Upper lobe of left lung (tissue), 6 donors: ENCODE results near the gene SBF2. TPM values are rescaled to one million over a fixed set of nuclear protein-coding genes. Genes with fewer than 3 reads are reported as not detected.

Experiments
- ATAC-seq, 2 donors: fragments of 200-7000 bp; cut with Tn5 transposase; one replicate each; pipeline ENCODE4 v1.9.1; 2022; ENCODE audit warnings: mild to moderate bottlenecking in 2 of 2, moderate library complexity in 2 of 2; ENCODE audit not compliant: low FRiP score in 2 of 2
- DNase-seq, 2 donors: peaks; one replicate each; pipeline ENCODE4 v3.0.0-alpha.2; 2019 to 2020
- H3K27ac ChIP-seq, 4 donors: fragments of 200-600 bp; sonication (generic); one replicate each; pipeline ENCODE4 v1.5.1; 2016 to 2019
- H3K27me3 ChIP-seq, 4 donors: fragments of 200-600 bp; sonication (generic); one replicate each; pipeline ENCODE4 v1.5.1; 2017 to 2019
- H3K36me3 ChIP-seq, 4 donors: fragments of 200-600 bp; sonication (generic); one replicate each; pipeline ENCODE4 v1.5.1; 2016 to 2019
- H3K4me1 ChIP-seq, 4 donors: fragments of 200-600 bp; sonication (generic); one replicate each; pipeline ENCODE4 v1.5.1; 2018 to 2019
- H3K4me3 ChIP-seq, 4 donors: fragments of 200-600 bp; sonication (generic); one replicate each; pipeline ENCODE4 v1.5.1; 2017 to 2019; ENCODE audit warnings: mild to moderate bottlenecking in 2 of 4, moderate library complexity in 1 of 4
- H3K9me3 ChIP-seq, 4 donors: fragments of 200-600 bp; sonication (generic); one replicate each; pipeline ENCODE4 v1.5.1; 2018 to 2019
- CTCF ChIP-seq, 6 experiments: fragments of 450-650 bp in 4 of 6; fragments of 200-600 bp in 2 of 6; sonication (generic) in 2 of 6; IDR thresholded peaks; one replicate each; pipeline ENCODE4 v1.5.1; 2016 to 2019; ENCODE audit warnings: antibody characterized with exemption in 6 of 6
- EP300 ChIP-seq, 4 donors: sonication (generic); formaldehyde crosslinking; IDR thresholded peaks; one replicate each; pipeline ENCODE4 v1.5.1; 2017; ENCODE audit warnings: antibody characterized with exemption in 4 of 4, control low read depth in 2 of 4
- POLR2A ChIP-seq, 4 donors: fragments of 450-650 bp; IDR thresholded peaks; one replicate each; pipeline ENCODE4 v1.5.1; 2016 to 2017; ENCODE audit warnings: antibody characterized with exemption in 4 of 4, mild to moderate bottlenecking in 2 of 4
- POLR2AphosphoS5 ChIP-seq, 2 donors: sonication (generic); formaldehyde crosslinking; IDR thresholded peaks; one replicate each; pipeline ENCODE4 v1.5.1; 2017; ENCODE audit warnings: antibody characterized with exemption in 2 of 2
- WGBS, 2 donors: methylation state at CpG; one replicate each; pipeline ENCODE4 v1.1.5; 2017 to 2018; 5-methylcytosine and 5-hydroxymethylcytosine counted together
- total RNA-seq, 6 donors: library from RNA; depleted of rRNA in 4 of 6; stranded (reverse); fragments of >200 nt in 4 of 6; gene quantifications; one replicate each; pipeline versions ENCODE4 v1.1.0 to v1.2.1, GENCODE V29; 2016 to 2021
- donor health status: DM: no; HTN: no; CAD: no; lungs with moderate emphysema.
- donor health status: DM: no; HTN: yes; CAD: no; lungs with severe emphysema.

Gene SBF2
- total RNA-seq, 6 donors from 2014 or later = 22.2 to 54.5 (median 41.2) TPM

GRCh38 chr11:9895006-9895405 lies 399.0 kb downstream of the SBF2 start:
- no peak overlapping the region for H3K4me3 ChIP-seq
- H3K27me3 ChIP-seq = no peaks in the 10 kb centered on the region
- H3K9me3 ChIP-seq = no peaks in the 10 kb centered on the region
- no peak for DNase-seq
- peaks cover 0 to 6% (median 0%) of the 10 kb centered on the region in 4 donors for H3K4me1 ChIP-seq
- H3K27ac ChIP-seq = no peak overlapping the region
- WGBS, 2 donors = 89 to 98% methylated on average over 1 of the region's 1 CpG
- no peak for ATAC-seq
- peaks cover 0 to 13% (median 0%) of the 10 kb centered on the region in 4 donors for H3K36me3 ChIP-seq
- TF ChIP-seq POLR2AphosphoS5 (IDR thresholded peaks at IDR 0.05) (no peak), CTCF (IDR thresholded peaks at IDR 0.05) (no peak), POLR2A (IDR thresholded peaks at IDR 0.05) (no peak), EP300 (IDR thresholded peaks at IDR 0.05) (no peak)

DNA sequence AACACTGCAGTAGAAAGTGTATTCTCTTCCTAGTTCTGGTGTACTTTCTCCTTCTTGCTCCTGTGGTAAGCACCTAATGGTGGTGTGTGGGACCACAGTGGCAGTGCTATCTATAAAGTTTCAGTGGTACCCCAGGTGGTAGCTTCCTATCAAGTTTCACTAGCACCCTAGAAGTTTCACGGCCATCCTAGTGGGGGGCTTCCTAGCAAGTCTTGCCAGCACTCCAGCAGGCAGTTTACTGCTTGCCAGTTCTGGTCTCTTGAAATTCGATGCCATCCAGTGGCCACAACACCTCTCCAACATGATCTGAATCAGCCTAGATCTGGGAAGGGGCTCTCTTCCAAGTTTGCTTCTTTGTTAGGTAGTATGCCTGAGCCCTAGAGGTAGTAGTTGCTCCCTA lies 400.5 kb downstream of the SBF2 start:
- ATAC-seq = no peak
- Histone ChIP-seq H3K9me3 (no peaks in the 10 kb centered on the region), H3K27ac (no peak overlapping the region), H3K36me3 (peaks cover 0 to 13% (median 0%) of the 10 kb centered on the region in 4 donors), H3K4me1 (peaks cover 0 to 6% (median 0%) of the 10 kb centered on the region in 4 donors), H3K4me3 (no peak overlapping the region), H3K27me3 (no peaks in the 10 kb centered on the region)
- TF ChIP-seq POLR2A (IDR thresholded peaks at IDR 0.05) = no peak
- TF ChIP-seq CTCF (IDR thresholded peaks at IDR 0.05) = no peak
- TF ChIP-seq EP300 (IDR thresholded peaks at IDR 0.05) = no peak
- no peak for TF ChIP-seq POLR2AphosphoS5 (IDR thresholded peaks at IDR 0.05)
- 82 to 83% methylated on average over 2 of the region's 2 CpGs for WGBS, 2 donors
- no peak for DNase-seq

GRCh38 chr11:9888938-9889337 lies 405.1 kb downstream of the SBF2 start:
- WGBS, 2 donors = 93 to 97% methylated on average over 1 of the region's 1 CpG
- H3K4me1 ChIP-seq = peaks cover 0 to 6% (median 0%) of the 10 kb centered on the region in 4 donors

DNA sequence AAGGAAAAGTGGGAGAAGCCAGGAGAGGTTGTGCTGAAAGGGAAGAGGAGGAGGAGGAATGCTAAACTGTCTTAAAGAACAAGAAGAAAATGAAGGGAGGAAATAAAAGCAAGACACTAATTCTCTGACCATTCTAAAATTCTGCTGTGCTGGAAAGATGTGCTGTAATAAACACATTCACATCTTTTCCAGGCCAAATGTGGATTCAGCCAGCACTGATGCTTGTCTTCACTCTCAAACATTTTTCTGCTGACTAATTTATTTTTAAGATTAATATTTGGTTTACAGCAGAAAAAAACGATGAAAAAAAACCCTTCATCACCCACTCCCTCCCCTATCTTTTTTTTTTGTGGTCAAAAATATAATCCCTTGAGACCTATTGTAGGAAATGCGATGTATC lies 406.5 kb downstream of the SBF2 start:
- Histone ChIP-seq H3K4me1 (peaks cover 0 to 6% (median 0%) of the 10 kb centered on the region in 4 donors), H3K36me3 (no peaks in the 10 kb centered on the region), H3K27ac (no peak overlapping the region), H3K4me3 (no peak overlapping the region), H3K9me3 (no peaks in the 10 kb centered on the region), H3K27me3 (no peaks in the 10 kb centered on the region)
- DNase-seq (no peak), ATAC-seq (no peak)
- TF ChIP-seq POLR2A (IDR thresholded peaks at IDR 0.05) (no peak), EP300 (IDR thresholded peaks at IDR 0.05) (no peak), POLR2AphosphoS5 (IDR thresholded peaks at IDR 0.05) (no peak), CTCF (IDR thresholded peaks at IDR 0.05) (no peak)
- 74 to 76% methylated on average over 2 of the region's 2 CpGs for WGBS, 2 donors

More at GRCh38 chr11:9888938-9889337, 405.1 kb downstream of the SBF2 start:
- TF ChIP-seq CTCF (IDR thresholded peaks at IDR 0.05) (no peak), POLR2A (IDR thresholded peaks at IDR 0.05) (no peak), POLR2AphosphoS5 (IDR thresholded peaks at IDR 0.05) (no peak), EP300 (IDR thresholded peaks at IDR 0.05) (no peak)
- no peaks in the 10 kb centered on the region for H3K9me3 ChIP-seq
- DNase-seq (no peak), ATAC-seq (no peak)
- no peaks in the 10 kb centered on the region for H3K27me3 ChIP-seq
- H3K4me3 ChIP-seq = no peak overlapping the region
- no peak overlapping the region for H3K27ac ChIP-seq
- no peaks in the 10 kb centered on the region for H3K36me3 ChIP-seq

GRCh38 chr11:9886595-9886994 lies 407.4 kb downstream of the SBF2 start:
- H3K4me3 ChIP-seq = no peak overlapping the region
- no peak for DNase-seq
- H3K36me3 ChIP-seq = no peaks in the 10 kb centered on the region
- no peak overlapping the region for H3K27ac ChIP-seq
- no peaks in the 10 kb centered on the region for H3K27me3 ChIP-seq
- no peak for ATAC-seq
- 93 to 94% methylated on average over 5 of the region's 5 CpGs for WGBS, 2 donors
- no peaks in the 10 kb centered on the region for H3K9me3 ChIP-seq
- H3K4me1 ChIP-seq = peaks cover 0 to 5% (median 0%) of the 10 kb centered on the region in 4 donors
- TF ChIP-seq POLR2A (IDR thresholded peaks at IDR 0.05) (no peak), CTCF (IDR thresholded peaks at IDR 0.05) (no peak)
